Neural cell (in vitro differentiated cells): ENCODE measurements around the gene CXorf58.

Experiments used
- CTCF ChIP-seq: fragments of 450-650 bp; IDR thresholded peaks from 2 replicates; pipeline ENCODE4 v1.5.1; 2014; ENCODE audit warnings: antibody characterized with exemption, mild to moderate bottlenecking, moderate library complexity; ENCODE audit not compliant: poor library complexity, severe bottlenecking
- EP300 ChIP-seq: fragments of 450-650 bp; conservative IDR thresholded peaks from 2 replicates; pipeline ENCODE4 v1.6.1; 2014; ENCODE audit warnings: antibody characterized with exemption, mild to moderate bottlenecking, moderate library complexity; ENCODE audit not compliant: poor library complexity, severe bottlenecking
- EZH2 ChIP-seq: fragments of 200-600, 300-800 bp; shearing (Covaris generic), sonication (generic); IDR thresholded peaks from 2 replicates; pipeline ENCODE4 v1.6.1; 2014; ENCODE audit warnings: antibody characterized with exemption, low read length, borderline replicate concordance, mild to moderate bottlenecking; ENCODE audit not compliant: insufficient read depth, poor library complexity, severe bottlenecking
- MXI1 ChIP-seq: fragments of 450-650 bp; conservative IDR thresholded peaks from 2 replicates; pipeline ENCODE4 v1.6.1; 2014; ENCODE audit warnings: antibody characterized with exemption, mild to moderate bottlenecking; ENCODE audit not compliant: poor library complexity, severe bottlenecking
- POLR2AphosphoS5 ChIP-seq: IDR thresholded peaks from 2 replicates; pipeline ENCODE4 v1.6.1; 2012
- RAD21 ChIP-seq: fragments of 450-650 bp; conservative IDR thresholded peaks from 2 replicates; pipeline ENCODE4 v1.6.1; 2014; ENCODE audit warnings: antibody characterized with exemption, mild to moderate bottlenecking, moderate library complexity
- REST ChIP-seq: IDR thresholded peaks from 2 replicates; pipeline ENCODE4 v1.6.1; 2012; ENCODE audit warnings: borderline replicate concordance
- TAF1 ChIP-seq: IDR thresholded peaks from 2 replicates; pipeline ENCODE4 v1.6.1; 2012; ENCODE audit warnings: low read depth

- TF ChIP-seq EP300 = no peak
- no peak for TF ChIP-seq CTCF
- no peak for TF ChIP-seq REST
- TF ChIP-seq POLR2AphosphoS5 = no peak
- no peak for TF ChIP-seq MXI1
- no peak for TF ChIP-seq EZH2
- no peak for TF ChIP-seq TAF1
- no peak for TF ChIP-seq RAD21
Measured at GRCh38 chrX:23935106-23935505, 27.3 kb downstream of the CXorf58 start.
